AG04450 (cell line): ENCODE data around the gene COQ3. TPM values are rescaled to one million over a fixed set of nuclear protein-coding genes. Genes with fewer than 3 reads are reported as not detected.

Experiments used
- polyA plus RNA-seq: library from polyadenylated mRNA; depleted of rRNA; stranded (reverse); fragments of >200 nt; gene quantifications from 2 replicates; pipeline ENCODE4 v1.2.3, GENCODE V29; 2011; rRNA removed

COQ3 gene
- polyA plus RNA-seq, 1 experiment, result 11.0 TPM

Other genes starting within 250 kb of the COQ3 start
- 7.0 and 8.4 TPM in 2 replicates for gene FAXC, start 44.5 kb downstream of the COQ3 start, polyA plus RNA-seq
- 53.6 TPM in 2 replicates for gene PNISR, start 31.1 kb upstream of the COQ3 start, polyA plus RNA-seq
- gene USP45, start 121.2 kb upstream of the COQ3 start, polyA plus RNA-seq, result 10.0 and 12.7 TPM in 2 replicates
- 54.9 and 68.4 TPM in 2 replicates for gene CCNC, start 174.5 kb upstream of the COQ3 start, polyA plus RNA-seq
- not detected in 2 replicates for gene PRDM13, start 212.6 kb upstream of the COQ3 start, polyA plus RNA-seq